Sigmoid colon (tissue), 7 donors: ENCODE results near the gene CIAO3. TPM values are rescaled to one million over a fixed set of nuclear protein-coding genes. Genes with fewer than 3 reads are reported as not detected.

Experiments used
- DNase-seq: peaks from one replicate; pipeline ENCODE4 v3.0.0-alpha.2; 2019
- H3K27ac ChIP-seq, 4 donors: fragments of 200-600 bp; sonication (generic); one replicate each; pipeline ENCODE4 v1.5.1; 2016 to 2019; ENCODE audit warnings: mild to moderate bottlenecking in 1 of 4
- H3K27me3 ChIP-seq, 3 donors: fragments of 200-600 bp; sonication (generic); one replicate each; pipeline ENCODE4 v1.5.1; 2019; ENCODE audit warnings: mild to moderate bottlenecking in 1 of 3
- H3K36me3 ChIP-seq, 4 donors: fragments of 200-600 bp; sonication (generic); one replicate each; pipeline ENCODE4 v1.5.1; 2016 to 2019
- H3K4me1 ChIP-seq, 4 donors: fragments of 200-600 bp; sonication (generic); one replicate each; pipeline ENCODE4 v1.5.1; 2017 to 2019
- H3K4me3 ChIP-seq, 4 donors: fragments of 200-600 bp; sonication (generic); one replicate each; pipeline ENCODE4 v1.5.1; 2017 to 2019; ENCODE audit warnings: mild to moderate bottlenecking in 2 of 4, moderate library complexity in 1 of 4
- H3K9me3 ChIP-seq, 4 donors: fragments of 200-600 bp in 3 of 4; sonication (generic) in 3 of 4; one replicate each; pipeline versions ENCODE4 v1.5.1 to v1.6.1; 2013 to 2019
- CTCF ChIP-seq, 4 experiments: fragments of 450-650 bp in 3 of 4; fragments of 200-600 bp in 1 of 4; IDR thresholded peaks; one replicate each; pipeline ENCODE4 v1.5.1; 2016 to 2019; ENCODE audit warnings: antibody characterized with exemption in 4 of 4, mild to moderate bottlenecking in 3 of 4, moderate library complexity in 2 of 4
- EP300 ChIP-seq, 4 donors: sonication (generic); formaldehyde crosslinking; IDR thresholded peaks; one replicate each; pipeline ENCODE4 v1.6.1; 2017; ENCODE audit warnings: antibody characterized with exemption in 4 of 4
- POLR2A ChIP-seq, 2 donors: fragments of 450-650 bp; IDR thresholded peaks; one replicate each; pipeline ENCODE4 v1.6.1; 2016; ENCODE audit warnings: antibody characterized with exemption in 2 of 2, mild to moderate bottlenecking in 2 of 2, moderate library complexity in 2 of 2
- POLR2AphosphoS5 ChIP-seq, 4 donors: sonication (generic); formaldehyde crosslinking; IDR thresholded peaks; one replicate each; pipeline ENCODE4 v1.6.1; 2017; ENCODE audit warnings: antibody characterized with exemption in 4 of 4
- WGBS, 2 donors: extraction: QIAGEN DNeasy Blood & Tissue Kit; methylation state at CpG; one replicate each; pipeline ENCODE4 v1.1.7; 2013; 5-methylcytosine and 5-hydroxymethylcytosine counted together
- intact Hi-C: fragments of 100-400 bp; cut with DNase I; formaldehyde crosslinking; loops from one replicate; pipeline ENCODE4 v1.15.1; 2023
- polyA plus RNA-seq, 3 donors: library from polyadenylated mRNA; stranded (reverse); fragments of 200-250 nt; gene quantifications; one replicate each; pipeline ENCODE4 v1.2.3, GENCODE V29; 2013
- total RNA-seq, 4 donors: library from RNA; depleted of rRNA; stranded (reverse); fragments of >200 nt; gene quantifications; one replicate each; pipeline ENCODE4 v1.1.0, GENCODE V29; 2016
- donor health status: healthy with polysubstance abuse.
- donor health status: Bipolar disorder and iron deficiency.
- donor health status: healthy.

CIAO3 gene
- total and polyA plus RNA-seq, 7 donors, result 18.6 to 51.0 (median 25.4) TPM

- intact Hi-C loops, result no loop called here
- H3K36me3 ChIP-seq, result peaks cover 0 to 9% (median 6%) of the 10 kb centered on the region in 4 donors
- TF ChIP-seq POLR2A (IDR thresholded peaks at IDR 0.05) (no peak), CTCF (IDR thresholded peaks at IDR 0.05) (no peak), POLR2AphosphoS5 (IDR thresholded peaks at IDR 0.05) (no peak), EP300 (IDR thresholded peaks at IDR 0.05) (no peak)
- peaks cover 0 to 57% (median 43%) of the 10 kb centered on the region in 3 donors for H3K27me3 ChIP-seq
- H3K9me3 ChIP-seq, result no peaks in the 10 kb centered on the region
- H3K27ac ChIP-seq, result no peak overlapping the region
- H3K4me1 ChIP-seq, result peaks cover 0 to 7% (median 2%) of the 10 kb centered on the region in 4 donors
- H3K4me3 ChIP-seq, result no peak overlapping the region
- DNase-seq, result no peak
- 77 to 78% methylated on average over 19 of the region's 19 CpGs for WGBS, 2 donors
These were observed 40.7 kb upstream of the CIAO3 start for GRCh38 chr16:781346-782010.

GRCh38 chr16:780296-780695 is 39.5 kb upstream of the CIAO3 start:
- no peak for TF ChIP-seq POLR2AphosphoS5 (IDR thresholded peaks at IDR 0.05)
- TF ChIP-seq EP300 (IDR thresholded peaks at IDR 0.05), result no peak
- TF ChIP-seq CTCF (IDR thresholded peaks at IDR 0.05), result no peak
- no peak for TF ChIP-seq POLR2A (IDR thresholded peaks at IDR 0.05)
- no peaks in the 10 kb centered on the region for H3K36me3 ChIP-seq
- H3K4me3 ChIP-seq, result no peak overlapping the region
- DNase-seq, result no peak
- no peaks in the 10 kb centered on the region for H3K9me3 ChIP-seq
- peaks cover 0 to 64% (median 50%) of the 10 kb centered on the region in 3 donors for H3K27me3 ChIP-seq
- no peak overlapping the region for H3K27ac ChIP-seq
- WGBS, 2 donors, result 89 to 91% methylated on average over 16 of the region's 16 CpGs
- intact Hi-C loops, result no loop called here
- peaks cover 0 to 7% (median 2%) of the 10 kb centered on the region in 4 donors for H3K4me1 ChIP-seq

GRCh38 chr16:779561-779960 is 38.8 kb upstream of the CIAO3 start:
- intact Hi-C loops, result no loop called here
- Histone ChIP-seq H3K27ac (no peak overlapping the region), H3K27me3 (peaks cover 0 to 72% (median 50%) of the 10 kb centered on the region in 3 donors), H3K9me3 (no peaks in the 10 kb centered on the region), H3K36me3 (no peaks in the 10 kb centered on the region), H3K4me1 (peaks cover 0 to 7% (median 2%) of the 10 kb centered on the region in 4 donors), H3K4me3 (no peak overlapping the region)
- TF ChIP-seq CTCF (IDR thresholded peaks at IDR 0.05), result no peak
- TF ChIP-seq EP300 (IDR thresholded peaks at IDR 0.05), result no peak
- TF ChIP-seq POLR2A (IDR thresholded peaks at IDR 0.05), result no peak
- no peak for TF ChIP-seq POLR2AphosphoS5 (IDR thresholded peaks at IDR 0.05)
- no peak for DNase-seq
- WGBS, 2 donors, result 71 to 76% methylated on average over 13 of the region's 13 CpGs

- no peak for TF ChIP-seq CTCF (IDR thresholded peaks at IDR 0.05)
- TF ChIP-seq POLR2A (IDR thresholded peaks at IDR 0.05), result no peak
- TF ChIP-seq EP300 (IDR thresholded peaks at IDR 0.05), result no peak
- no peak for TF ChIP-seq POLR2AphosphoS5 (IDR thresholded peaks at IDR 0.05)
- DNase-seq, result no peak
- Histone ChIP-seq H3K27ac (no peak overlapping the region), H3K27me3 (peaks cover 0 to 74% (median 50%) of the 10 kb centered on the region in 3 donors), H3K36me3 (no peaks in the 10 kb centered on the region), H3K4me3 (no peak overlapping the region), H3K4me1 (peaks cover 0 to 6% (median 2%) of the 10 kb centered on the region in 4 donors), H3K9me3 (no peaks in the 10 kb centered on the region)
- intact Hi-C loops, result no loop called here
- WGBS, 2 donors, result 75 to 88% methylated on average over 6 of the region's 6 CpGs
These were observed 38.2 kb upstream of the CIAO3 start for GRCh38 chr16:778909-779527.
